ENCODE data around the gene NPHP1.

DNA sequence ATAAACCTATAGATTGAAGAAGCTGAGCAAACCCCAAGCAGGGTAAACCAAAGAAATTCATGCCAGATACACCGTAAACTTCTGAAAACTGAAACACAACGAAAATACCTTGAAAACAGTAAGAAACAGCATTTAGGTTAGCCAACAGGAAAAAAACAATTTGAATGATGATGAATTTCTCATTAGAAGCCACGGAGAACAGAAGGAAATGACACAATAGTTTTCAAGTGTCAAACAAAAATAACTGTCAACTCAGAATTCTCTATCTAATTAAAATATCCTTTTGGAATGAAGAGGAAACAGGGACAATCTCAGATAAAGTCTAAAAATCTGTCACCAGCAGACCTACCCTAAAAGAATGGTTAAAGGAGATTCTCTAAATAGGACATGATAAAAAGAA lies 51.9 kb downstream of the NPHP1 start:
- TF ChIP-seq CEBPB (IDR thresholded peaks at IDR 0.05; ENCODE audit: low read depth, low read length) = no peak
- TF ChIP-seq MXI1 (IDR thresholded peaks at IDR 0.05; ENCODE audit: borderline replicate concordance, low read depth, low read length) = no peak
- no peak for TF ChIP-seq RFX5 (IDR thresholded peaks at IDR 0.05; ENCODE audit: low read depth, low read length)
- TF ChIP-seq, protein P1, sequence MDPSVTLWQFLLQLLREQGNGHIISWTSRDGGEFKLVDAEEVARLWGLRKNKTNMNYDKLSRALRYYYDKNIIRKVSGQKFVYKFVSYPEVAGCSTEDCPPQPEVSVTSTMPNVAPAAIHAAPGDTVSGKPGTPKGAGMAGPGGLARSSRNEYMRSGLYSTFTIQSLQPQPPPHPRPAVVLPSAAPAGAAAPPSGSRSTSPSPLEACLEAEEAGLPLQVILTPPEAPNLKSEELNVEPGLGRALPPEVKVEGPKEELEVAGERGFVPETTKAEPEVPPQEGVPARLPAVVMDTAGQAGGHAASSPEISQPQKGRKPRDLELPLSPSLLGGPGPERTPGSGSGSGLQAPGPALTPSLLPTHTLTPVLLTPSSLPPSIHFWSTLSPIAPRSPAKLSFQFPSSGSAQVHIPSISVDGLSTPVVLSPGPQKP (IDR thresholded peaks at IDR 0.05; ENCODE audit: borderline replicate concordance, low read depth, low read length) = no peak
